Mesenteric fat pad (tissue), 1 donor: ENCODE measurements around the gene TBC1D14. TPM values are rescaled to one million over a fixed set of nuclear protein-coding genes. Genes with fewer than 3 reads are reported as not detected.

Experiments used
- DNase-seq: peaks from one replicate; pipeline ENCODE4 v3.0.0-alpha.2; 2020; ENCODE audit warnings: low spot score
- total RNA-seq: library from RNA; stranded (reverse); fragmentation: NEBNext Ultra II Directional; extraction: Animal tissue kit (Norgen Biotek cat#: 25700); gene quantifications from one replicate; pipeline ENCODE4 v1.2.1, GENCODE V29; 2021
- donor health status: DM: yes; HTN: yes; CAD: no.

TBC1D14 gene
- total RNA-seq, 1 donor from 2014 or later = 54.3 TPM

- no peak for DNase-seq
Observed at GRCh38 chr4:6926681-6927478, 17.3 kb downstream of the TBC1D14 start.

DNA sequence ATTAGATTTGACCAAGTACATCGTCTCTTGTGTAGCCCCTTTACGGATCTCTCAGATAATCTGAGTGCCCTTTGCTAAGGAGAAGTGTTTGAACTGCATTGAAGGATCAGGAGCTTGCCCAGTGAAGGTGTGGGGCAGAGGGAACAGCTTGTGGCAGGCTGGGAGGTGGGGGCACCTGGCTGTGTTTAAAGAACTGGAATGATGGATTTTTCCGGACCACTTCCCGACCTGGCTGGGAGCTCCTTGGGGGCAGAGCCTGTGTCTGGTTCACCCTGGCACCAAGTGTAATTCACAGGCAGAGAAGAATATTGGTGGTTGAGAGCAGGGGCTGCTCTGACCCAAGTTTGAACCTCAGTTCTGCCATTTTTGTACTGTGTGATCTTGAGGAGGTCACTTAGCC is 18.5 kb downstream of the TBC1D14 start:
- DNase-seq = no peak

- no peak for DNase-seq
Observed at GRCh38 chr4:6929339-6929811, 19.7 kb downstream of the TBC1D14 start.

GRCh38 chr4:6929812-6930464 is 20.3 kb downstream of the TBC1D14 start:
- DNase-seq = no peak

GRCh38 chr4:6932475-6932874 is 22.8 kb downstream of the TBC1D14 start:
- no peak for DNase-seq

- DNase-seq = no peak
Observed at GRCh38 chr4:6932918-6933317, 23.3 kb downstream of the TBC1D14 start.

DNA sequence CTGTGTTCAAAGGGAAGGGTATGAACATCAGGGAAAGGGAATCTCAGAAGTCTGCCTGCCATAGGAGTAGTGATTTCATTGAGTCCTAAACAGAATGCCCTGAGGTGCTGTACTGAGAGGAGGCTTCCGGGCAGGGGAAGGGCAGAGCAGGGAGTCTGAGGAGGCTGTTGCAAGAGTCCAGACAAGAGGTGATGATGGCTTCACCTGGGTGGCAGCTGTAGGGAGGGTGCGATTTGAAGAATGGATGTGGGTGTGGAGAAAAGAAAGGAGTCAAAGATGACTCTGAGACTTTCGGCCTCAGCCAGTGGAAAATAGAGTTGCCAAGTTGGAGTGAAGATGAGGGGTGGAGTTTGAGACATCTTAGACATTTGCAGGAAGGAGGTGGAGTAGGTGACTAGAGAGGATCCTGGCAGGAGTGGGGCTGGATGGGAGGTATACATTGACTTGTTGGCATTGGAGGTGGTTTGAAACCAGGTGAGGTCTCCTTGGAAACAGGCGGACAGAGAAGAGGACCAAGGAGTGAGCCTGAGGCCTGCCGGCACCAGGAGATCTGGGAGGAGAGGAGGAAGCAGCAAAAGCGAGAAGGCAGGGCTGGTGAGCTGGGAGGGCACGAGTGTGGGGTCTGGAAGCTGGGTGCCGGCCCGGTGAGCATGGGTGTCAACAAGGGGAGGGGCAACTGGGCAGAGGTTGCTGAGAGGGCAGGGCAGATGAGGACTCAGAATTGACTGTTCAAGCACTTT is 24.2 kb downstream of the TBC1D14 start:
- no peak for DNase-seq

DNA sequence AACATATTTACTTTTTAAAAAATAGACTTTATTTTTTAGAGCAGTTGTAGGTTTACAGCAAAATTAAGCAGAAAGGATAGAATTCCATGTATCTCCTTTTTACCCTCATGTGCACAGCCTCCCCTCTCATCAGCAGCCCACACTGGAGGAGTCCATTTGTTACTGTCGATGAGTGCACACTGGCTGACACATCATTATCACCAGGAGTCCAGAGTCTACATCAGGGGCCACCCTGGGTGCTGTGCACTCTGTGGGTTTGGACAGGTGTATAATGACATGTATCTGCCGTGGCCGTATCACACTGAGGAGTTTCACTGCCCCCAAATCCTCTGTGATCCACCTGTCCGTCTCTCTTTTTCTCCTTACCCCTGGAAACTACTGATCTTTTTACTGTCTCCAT is 26.3 kb downstream of the TBC1D14 start:
- no peak for DNase-seq

DNA sequence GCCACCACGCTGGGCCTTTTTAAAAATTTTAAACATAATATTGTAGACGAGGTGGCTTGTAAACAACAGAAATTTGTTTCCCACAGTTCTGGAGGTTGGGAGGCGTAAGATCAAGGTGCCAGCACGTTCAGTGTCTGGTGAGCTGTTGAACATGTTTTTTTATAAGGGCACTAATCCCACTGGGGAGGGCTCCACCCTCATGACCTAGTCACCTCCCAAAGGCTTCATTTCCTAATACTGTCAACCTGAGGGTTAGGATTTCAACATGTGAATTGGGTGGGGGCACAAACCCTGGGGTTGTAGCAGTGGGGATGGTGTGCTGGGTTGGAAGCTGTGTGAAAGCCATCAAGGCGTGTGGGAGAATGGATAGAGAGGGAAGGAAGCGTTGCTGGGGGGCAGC is 27.6 kb downstream of the TBC1D14 start:
- no peak for DNase-seq

DNA sequence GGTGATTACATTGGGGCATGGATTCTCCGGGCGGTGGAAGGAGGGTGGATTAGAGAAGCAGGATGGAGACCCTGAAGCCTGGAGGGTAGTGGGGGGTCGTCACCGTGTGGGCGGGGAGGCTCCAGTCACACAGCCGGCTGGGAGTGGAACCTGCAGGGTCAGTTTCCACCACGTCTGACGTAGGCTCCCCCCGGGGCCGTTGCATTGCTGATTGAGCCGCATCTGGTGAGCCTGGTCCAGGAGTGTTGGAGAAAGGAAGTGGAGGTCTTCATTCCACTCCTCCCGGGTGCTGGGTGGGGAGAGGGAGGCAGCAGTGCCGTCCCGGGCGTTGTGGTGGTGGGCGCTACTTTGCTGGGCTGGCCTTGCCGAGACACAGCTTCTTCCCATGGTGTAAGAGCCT is 28.1 kb downstream of the TBC1D14 start:
- DNase-seq = no peak

- no peak for DNase-seq
Observed at GRCh38 chr4:6938237-6938636, 28.6 kb downstream of the TBC1D14 start.

GRCh38 chr4:6938647-6939271 is 29.1 kb downstream of the TBC1D14 start:
- no peak for DNase-seq

- DNase-seq = no peak
Observed at GRCh38 chr4:6939761-6940743, 30.4 kb downstream of the TBC1D14 start.

DNA sequence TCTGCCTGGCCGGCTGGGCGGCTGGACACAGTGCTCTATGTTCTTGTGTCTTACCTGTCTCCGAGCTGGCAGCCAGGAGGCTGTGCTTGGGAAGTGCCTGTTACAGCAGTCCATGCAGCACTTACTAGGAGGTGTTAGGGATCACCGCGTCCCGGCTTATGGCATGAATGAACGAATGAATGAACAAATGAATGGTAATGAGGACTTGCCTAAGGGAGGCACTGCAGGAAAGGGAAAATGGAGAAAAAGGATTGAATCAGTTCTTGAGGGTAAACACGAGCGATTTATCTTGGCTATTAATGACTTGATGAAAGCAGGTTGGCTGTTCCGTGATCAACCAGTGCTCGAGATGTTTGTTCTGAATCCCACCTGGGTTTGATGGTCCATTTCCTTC is 31.1 kb downstream of the TBC1D14 start:
- DNase-seq = no peak

DNA sequence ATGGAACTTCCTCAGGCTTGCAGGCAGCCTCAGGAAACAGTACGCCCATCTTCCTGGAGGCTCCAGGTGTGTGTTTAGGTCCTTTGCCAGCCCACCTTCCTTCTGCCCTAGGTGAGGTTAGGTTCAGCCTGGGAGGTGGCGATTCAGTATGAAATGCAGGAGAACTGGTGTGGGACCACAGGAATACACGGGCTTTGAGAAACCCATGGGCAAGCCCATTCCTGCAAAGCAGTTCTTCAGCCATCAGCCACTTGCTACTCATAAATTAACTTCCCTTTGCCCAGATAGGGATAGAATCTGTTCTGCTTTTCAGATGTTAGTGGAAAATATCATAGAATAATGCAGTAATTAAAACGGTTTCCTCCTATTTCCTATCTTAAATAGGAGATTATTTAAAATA is 32.2 kb downstream of the TBC1D14 start:
- no peak for DNase-seq

DNA sequence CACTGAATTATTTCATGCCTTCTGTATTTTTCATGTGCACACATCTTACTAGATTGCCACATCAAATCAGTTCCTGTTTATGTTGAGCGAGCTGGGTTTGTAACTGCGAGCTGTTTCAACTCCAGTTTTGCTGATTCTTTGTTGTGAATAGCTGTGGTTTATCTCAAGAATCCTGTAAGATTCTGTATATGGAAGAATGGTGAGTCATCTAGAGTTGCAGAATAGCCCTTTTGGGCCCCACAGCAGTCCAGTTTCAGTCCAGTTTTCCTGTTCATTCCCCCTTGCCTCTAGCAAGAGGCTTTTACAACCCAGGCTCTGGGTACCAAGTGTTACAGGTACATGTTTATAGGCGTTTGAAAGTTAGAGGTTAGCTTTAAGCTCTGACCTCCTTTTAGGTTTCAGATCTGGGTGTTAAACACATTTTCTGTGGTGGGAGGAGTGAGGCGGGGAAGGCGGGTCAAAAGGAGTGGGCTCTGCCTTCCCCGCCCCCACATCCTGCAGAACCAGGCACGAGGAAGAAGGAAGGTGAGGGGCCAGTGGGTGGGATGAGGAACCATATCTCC is 32.7 kb downstream of the TBC1D14 start:
- no peak for DNase-seq

DNA sequence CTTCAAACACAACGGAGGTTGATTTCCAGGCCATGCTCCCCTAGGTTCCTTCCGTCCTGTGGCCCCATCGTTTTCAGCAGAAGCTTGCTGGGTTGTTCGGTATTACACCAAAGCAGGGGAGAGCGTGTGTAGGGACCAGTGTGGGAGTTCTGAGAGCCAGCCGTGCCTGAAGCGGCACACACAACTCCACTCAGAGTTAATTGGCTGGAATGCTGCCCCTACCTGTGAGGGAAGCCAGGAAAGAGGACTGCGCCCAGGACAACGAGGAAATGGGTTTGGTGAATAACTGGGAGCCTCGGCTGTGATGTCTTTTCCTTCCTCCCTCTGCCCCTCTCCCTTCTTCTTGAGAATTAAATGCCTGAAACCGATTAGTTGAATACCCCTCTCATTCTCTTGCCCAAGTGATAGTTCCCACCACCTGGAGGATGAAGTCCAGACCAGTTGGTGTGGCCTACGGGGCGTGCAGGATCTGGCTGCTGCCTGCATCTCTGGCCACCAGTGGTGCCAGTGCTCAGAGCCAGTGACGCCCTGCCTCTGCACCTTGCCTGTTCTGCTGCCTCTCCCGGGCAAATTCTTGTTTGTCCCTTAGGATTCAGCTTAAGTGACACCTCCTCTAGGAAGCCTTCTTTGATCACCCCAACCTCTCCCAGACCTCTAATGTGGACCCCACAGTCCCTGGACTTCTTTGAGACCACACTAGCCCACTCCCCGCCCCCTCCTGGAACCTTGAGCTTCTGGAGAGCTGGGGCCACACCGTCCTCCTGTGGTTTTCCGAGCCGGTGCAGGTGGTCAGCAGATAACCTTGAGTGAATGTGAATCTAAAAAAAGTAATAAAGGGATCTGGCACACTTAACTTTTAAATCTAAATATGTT is 33.6 kb downstream of the TBC1D14 start:
- no peak for DNase-seq

DNA sequence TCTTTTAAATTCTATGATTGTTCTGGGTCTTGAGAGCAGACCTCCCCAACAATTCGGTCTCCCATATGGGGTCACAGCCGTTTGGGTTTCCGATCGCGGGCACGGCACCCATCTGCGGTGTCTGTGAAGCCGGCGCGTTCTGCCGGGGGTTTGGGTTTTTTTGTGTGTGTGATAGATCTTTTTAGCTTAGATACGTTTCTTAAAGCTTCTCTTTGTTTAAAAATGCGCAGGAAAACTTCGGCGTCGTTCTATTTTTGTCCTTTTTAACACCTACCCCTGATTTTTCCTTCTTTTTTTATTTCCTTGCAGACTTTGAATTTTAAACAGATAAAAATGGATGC is 34.2 kb downstream of the TBC1D14 start:
- no peak for DNase-seq
